ENCODE data around the gene EXOC6.
A peak's percentile ranks its signal among the peaks of the same experiment; 100 is the strongest.

EXOC6 gene

GRCh38 chr10:92848441-92849233 lies at the start of gene EXOC6:
TSS of gene EXOC6 (plus strand) at chr10:92848520. CDS start at chr10:92848534, 14 bp downstream.
- DNase-seq (ENCODE audit: low read depth, low spot score): peak; percentile 68

- DNase-seq (ENCODE audit: low read depth, low spot score): no peak
These were observed 48.8 kb upstream of the EXOC6 start for GRCh38 chr10:92799568-92799967.

- DNase-seq (ENCODE audit: low read depth, low spot score): no peak
These were observed 48.1 kb upstream of the EXOC6 start for GRCh38 chr10:92800134-92800733.

GRCh38 chr10:92801978-92802872 lies 46.1 kb upstream of the EXOC6 start:
- DNase-seq (ENCODE audit: low read depth, low spot score): no peak

GRCh38 chr10:92809840-92810239 lies 38.5 kb upstream of the EXOC6 start:
- DNase-seq (ENCODE audit: low read depth, low spot score): no peak

GRCh38 chr10:92810934-92811532 lies 37.3 kb upstream of the EXOC6 start:
- no peak for DNase-seq (ENCODE audit: low read depth, low spot score)

GRCh38 chr10:92811986-92812385 lies 36.3 kb upstream of the EXOC6 start:
- DNase-seq (ENCODE audit: low read depth, low spot score): no peak

GRCh38 chr10:92813979-92814378 lies 34.3 kb upstream of the EXOC6 start:
- no peak for DNase-seq (ENCODE audit: low read depth, low spot score)

GRCh38 chr10:92814790-92815189 lies 33.5 kb upstream of the EXOC6 start:
- DNase-seq (ENCODE audit: low read depth, low spot score): no peak

GRCh38 chr10:92816091-92816531 lies 32.2 kb upstream of the EXOC6 start:
- DNase-seq (ENCODE audit: low read depth, low spot score): no peak

GRCh38 chr10:92822060-92822634 lies 26.2 kb upstream of the EXOC6 start:
- DNase-seq (ENCODE audit: low read depth, low spot score): no peak

GRCh38 chr10:92822964-92823363 lies 25.4 kb upstream of the EXOC6 start:
- no peak for DNase-seq (ENCODE audit: low read depth, low spot score)

GRCh38 chr10:92826061-92826460 lies 22.3 kb upstream of the EXOC6 start:
- no peak for DNase-seq (ENCODE audit: low read depth, low spot score)

- DNase-seq (ENCODE audit: low read depth, low spot score): no peak
These were observed 21.8 kb upstream of the EXOC6 start for GRCh38 chr10:92826504-92826903.

- no peak for DNase-seq (ENCODE audit: low read depth, low spot score)
These were observed 19.1 kb upstream of the EXOC6 start for GRCh38 chr10:92829042-92829785.

- no peak for DNase-seq (ENCODE audit: low read depth, low spot score)
These were observed 18.4 kb upstream of the EXOC6 start for GRCh38 chr10:92829786-92830377.

GRCh38 chr10:92830478-92831389 lies 17.6 kb upstream of the EXOC6 start:
- no peak for DNase-seq (ENCODE audit: low read depth, low spot score)

GRCh38 chr10:92832121-92832520 lies 16.2 kb upstream of the EXOC6 start:
- DNase-seq (ENCODE audit: low read depth, low spot score): no peak

- DNase-seq (ENCODE audit: low read depth, low spot score): no peak
These were observed 15.2 kb upstream of the EXOC6 start for GRCh38 chr10:92832998-92833650.

All from activated CD4-positive, CD25-positive, alpha-beta regulatory T cell treated with anti-CD3 and anti-CD28 coated beads, Interleukin-2, amount 50 U/mL, for 16 hours (primary cell).